ENCODE results near the gene JAKMIP2.

Gene JAKMIP2

GRCh38 chr5:147668385-147668784 is 114.1 kb downstream of the JAKMIP2 start:
- DNase-seq (ENCODE audit: low read depth) = no peak
- H3K4me3 ChIP-seq (ENCODE audit: low read depth, low read length) = no peak overlapping the region
- no peak for TF ChIP-seq CTCF (IDR thresholded peaks at IDR 0.05; ENCODE audit: control insufficient read depth, extremely low read depth, insufficient read depth)

- TF ChIP-seq CTCF (IDR thresholded peaks at IDR 0.05; ENCODE audit: control insufficient read depth, extremely low read depth, insufficient read depth) = no peak
- no peak for DNase-seq (ENCODE audit: low read depth)
- no peak overlapping the region for H3K4me3 ChIP-seq (ENCODE audit: low read depth, low read length)
Observed at GRCh38 chr5:147667363-147667762, 115.2 kb downstream of the JAKMIP2 start.

GRCh38 chr5:147666419-147666818 is 116.1 kb downstream of the JAKMIP2 start:
- TF ChIP-seq CTCF (IDR thresholded peaks at IDR 0.05; ENCODE audit: control insufficient read depth, extremely low read depth, insufficient read depth) = no peak

GRCh38 chr5:147661541-147661940 is 121.0 kb downstream of the JAKMIP2 start:
- DNase-seq (ENCODE audit: low read depth) = no peak
- H3K4me3 ChIP-seq (ENCODE audit: low read depth, low read length) = no peak overlapping the region
- TF ChIP-seq CTCF (IDR thresholded peaks at IDR 0.05; ENCODE audit: control insufficient read depth, extremely low read depth, insufficient read depth) = no peak

More at GRCh38 chr5:147666419-147666818, 116.1 kb downstream of the JAKMIP2 start:
- no peak overlapping the region for H3K4me3 ChIP-seq (ENCODE audit: low read depth, low read length)
- DNase-seq (ENCODE audit: low read depth) = no peak

GRCh38 chr5:147659166-147659929 is 123.2 kb downstream of the JAKMIP2 start:
- DNase-seq (ENCODE audit: low read depth) = no peak
- no peak for TF ChIP-seq CTCF (IDR thresholded peaks at IDR 0.05; ENCODE audit: control insufficient read depth, extremely low read depth, insufficient read depth)
- H3K4me3 ChIP-seq (ENCODE audit: low read depth, low read length) = no peak overlapping the region

GRCh38 chr5:147658293-147658932 is 124.1 kb downstream of the JAKMIP2 start:
- TF ChIP-seq CTCF (IDR thresholded peaks at IDR 0.05; ENCODE audit: control insufficient read depth, extremely low read depth, insufficient read depth) = no peak
- H3K4me3 ChIP-seq (ENCODE audit: low read depth, low read length) = no peak overlapping the region

More at GRCh38 chr5:147658293-147658932, 124.1 kb downstream of the JAKMIP2 start:
- DNase-seq (ENCODE audit: low read depth) = no peak
